AG04450 (cell line): ENCODE measurements around the gene INTS1. TPM values are rescaled to one million over a fixed set of nuclear protein-coding genes. Genes with fewer than 3 reads are reported as not detected.

Experiments used
- CTCF ChIA-PET: fragments of 300-600, 350-600 bp; formaldehyde crosslinking; extraction: SDS; loops from one replicate; lab custom pipeline; 2022; ENCODE audit warnings: antibody characterized with exemption, inconsistent platforms; lab: Charles Lee
- POLR2A ChIA-PET: fragments of 350-600 bp; formaldehyde crosslinking; extraction: SDS; loops from one replicate; lab custom pipeline; 2021; ENCODE audit warnings: antibody characterized with exemption, inconsistent platforms; lab: Yijun Ruan, JAX
- DNase-seq: peaks from one replicate; pipeline ENCODE4 v3.0.0-alpha.2; 2011; ENCODE audit warnings: low read depth, low spot score
- H3K27ac ChIP-seq: one replicate; pipeline ENCODE4 v1.5.1; 2012; ENCODE audit warnings: low read depth, low read length, control low read depth
- H3K27me3 ChIP-seq: one replicate; pipeline ENCODE4 v1.6.0; 2012; ENCODE audit warnings: low read length; ENCODE audit not compliant: control insufficient read depth, insufficient read depth
- H3K4me3 ChIP-seq: 2 replicates; pipeline ENCODE4 v1.5.1; 2011; ENCODE audit warnings: mild to moderate bottlenecking, low read depth, low read length, control low read depth
- H3K9me3 ChIP-seq: 2 replicates; pipeline ENCODE4 v1.5.1; 2012; ENCODE audit warnings: low read length; ENCODE audit not compliant: control insufficient read depth, insufficient read depth
- CTCF ChIP-seq: IDR thresholded peaks from 2 replicates; pipeline ENCODE4 v1.5.1; 2011; ENCODE audit warnings: low read depth, low read length, control low read depth, inconsistent platforms
- polyA minus RNA-seq: library from RNA; depleted of rRNA, polyadenylated mRNA; stranded (reverse); fragments of >200 nt; gene quantifications from 2 replicates; pipeline ENCODE4 v1.2.3, GENCODE V29; 2011; rRNA and poly(A)+ RNA removed
- polyA plus RNA-seq: library from polyadenylated mRNA; depleted of rRNA; stranded (reverse); fragments of >200 nt; gene quantifications from 2 replicates; pipeline ENCODE4 v1.2.3, GENCODE V29; 2011; rRNA removed

INTS1 gene
- polyA plus RNA-seq (9.0 and 13.1 TPM in 2 replicates), polyA minus RNA-seq (24.2 and 31.0 TPM in 2 replicates)

DNA sequence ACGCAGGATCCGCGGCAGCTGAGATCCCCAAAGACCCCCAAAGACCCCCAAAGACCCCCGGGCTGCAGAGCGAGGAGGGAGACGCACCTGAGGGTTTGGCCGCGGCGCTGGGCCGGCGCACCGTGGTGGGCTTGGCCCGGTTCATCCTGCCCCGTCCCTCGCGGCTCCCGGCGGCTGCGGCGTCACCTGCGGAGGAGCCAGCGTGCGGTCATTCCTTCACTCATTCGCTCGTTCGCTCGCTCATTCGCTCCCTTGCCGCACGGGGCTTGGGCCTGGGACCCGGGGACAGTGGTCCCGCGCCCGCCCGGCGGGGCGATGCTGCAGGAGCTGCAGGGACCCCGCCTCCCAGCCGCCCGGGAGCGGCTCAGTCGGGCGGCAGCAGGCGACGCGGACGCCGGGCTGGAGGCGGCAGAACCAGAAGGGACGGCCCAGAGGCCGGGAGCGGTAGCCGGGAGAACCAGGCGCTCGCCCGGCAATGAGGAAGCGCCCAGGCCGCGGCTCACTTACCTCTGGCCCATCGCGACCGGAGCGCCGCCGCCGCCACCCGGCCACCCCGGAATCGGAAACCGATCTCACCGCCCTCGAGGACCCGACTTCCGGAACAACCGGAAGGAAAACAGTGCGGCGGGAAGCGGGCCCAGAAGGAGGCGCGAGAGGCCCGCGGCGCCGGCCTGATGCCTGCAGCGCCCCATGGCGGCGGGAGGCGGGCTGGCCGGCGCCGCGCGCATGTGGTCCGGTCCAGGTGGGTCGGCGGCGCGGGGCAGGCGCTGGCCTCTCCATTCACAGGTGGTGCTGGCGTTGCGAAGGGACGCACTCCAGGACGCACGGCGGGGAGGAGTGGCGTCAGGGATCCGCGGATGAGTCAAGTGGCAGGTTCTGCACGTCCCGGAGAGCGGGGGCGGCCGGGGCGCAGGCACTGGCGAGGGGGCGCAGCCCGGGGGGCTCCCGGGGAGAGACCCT is at the start of gene INTS1:
Gene INTS1, minus strand, starts transcription at position 574 of the 960 bp plus-strand sequence. Its CDS starts 429 bp downstream, at position 145.
- POLR2A ChIA-PET: interaction anchor here (0.6 kb wide), 1 partner anchor 33 kb away, joined by 3 read pairs; no protein-coding TSS in a partner anchor
- CTCF ChIA-PET: interaction anchor here (0.6 to 2.1 kb wide), 3 partner anchors 9 to 335 kb away, joined by 3 to 7 read pairs (median 5); no protein-coding TSS in a partner anchor
- H3K9me3 ChIP-seq: no peaks in the 10 kb centered on the region
- no peak within 1 kb of the TSS for H3K27ac ChIP-seq
- DNase-seq: peak; percentile 63
- TF ChIP-seq CTCF: peak; percentile 61
- H3K4me3 ChIP-seq: peak within 1 kb of the TSS; percentile 84
- H3K27me3 ChIP-seq: no peaks in the 10 kb centered on the region

GRCh38 chr7:1553512-1554210 is 49.5 kb upstream of the INTS1 start:
- POLR2A ChIA-PET: no interaction called here
- Histone ChIP-seq H3K27ac (no peak overlapping the region), H3K9me3 (no peaks in the 10 kb centered on the region; the same call in 1 of the 2 replicates), H3K4me3 (no peak overlapping the region), H3K27me3 (no peaks in the 10 kb centered on the region)
- CTCF ChIA-PET: no interaction called here
- DNase-seq: no peak
- TF ChIP-seq CTCF: no peak

- no peaks in the 10 kb centered on the region; the same call in 1 of the 2 replicates for H3K9me3 ChIP-seq
- no peak for TF ChIP-seq CTCF
- H3K27me3 ChIP-seq: no peaks in the 10 kb centered on the region
- no peak overlapping the region for H3K27ac ChIP-seq
- no peak for DNase-seq
- no peak overlapping the region for H3K4me3 ChIP-seq
- POLR2A ChIA-PET: no interaction called here
- CTCF ChIA-PET: no interaction called here
These were observed 48.0 kb upstream of the INTS1 start for GRCh38 chr7:1552200-1552599.

GRCh38 chr7:1550846-1551155 is 46.6 kb upstream of the INTS1 start:
- CTCF ChIA-PET: no interaction called here
- POLR2A ChIA-PET: no interaction called here
- no peak for DNase-seq
- TF ChIP-seq CTCF: no peak
- H3K27me3 ChIP-seq: no peaks in the 10 kb centered on the region
- H3K27ac ChIP-seq: no peak overlapping the region
- no peaks in the 10 kb centered on the region; the same call in 1 of the 2 replicates for H3K9me3 ChIP-seq
- H3K4me3 ChIP-seq: no peak overlapping the region
